ENCODE data around the gene AFAP1L2. TPM values are rescaled to one million over a fixed set of nuclear protein-coding genes. Genes with fewer than 3 reads are reported as not detected.
A peak's percentile ranks its signal among the peaks of the same experiment; 100 is the strongest.

Gene AFAP1L2
- total RNA-seq, 1 donor from 2014 or later = 4.8 TPM

GRCh38 chr10:114373631-114374030 lies 30.7 kb downstream of the AFAP1L2 start:
- H3K4me1 ChIP-seq = peaks cover 12% of the 10 kb centered on the region
- H3K4me3 ChIP-seq = no peak overlapping the region
- H3K9ac ChIP-seq = no peak overlapping the region
- Mint-ChIP-seq H3K27me3 (ENCODE audit: insufficient read depth, low read depth) (peaks cover 7% of the 10 kb centered on the region), H3K4me3 (peak overlapping the region; percentile 24), H3K27ac (peak overlapping the region; percentile 62), H3K36me3 (no peaks in the 10 kb centered on the region), H3K9me3 (peaks cover 2% of the 10 kb centered on the region), H3K4me1 (peaks cover 13% of the 10 kb centered on the region)
- H3K4me2 ChIP-seq = no peak overlapping the region
- H3K27ac ChIP-seq = no peak overlapping the region
- no peaks in the 10 kb centered on the region for H3K27me3 ChIP-seq
- no peaks in the 10 kb centered on the region for H3K79me2 ChIP-seq (ENCODE audit: low read depth)
- no peaks in the 10 kb centered on the region for H3K9me3 ChIP-seq (ENCODE audit: low read depth)
- no peaks in the 10 kb centered on the region for H4K20me1 ChIP-seq (ENCODE audit: low read depth)
- TF ChIP-seq EZH2phosphoT487 (IDR thresholded peaks at IDR 0.05) (no peak), CTCF (IDR thresholded peaks at IDR 0.05) (no peak)
- no peak overlapping the region for H2AFZ ChIP-seq (replicated peaks)
- DNase-seq (ENCODE audit: low spot score) = no peak
- H3F3A ChIP-seq (ENCODE audit: low read depth) = no peaks in the 10 kb centered on the region
- H3K36me3 ChIP-seq = no peaks in the 10 kb centered on the region

- Histone ChIP-seq H3K27ac (no peak overlapping the region), H3K36me3 (no peaks in the 10 kb centered on the region), H3K4me1 (peaks cover 12% of the 10 kb centered on the region), H3K4me2 (no peak overlapping the region), H2AFZ (replicated peaks) (no peak overlapping the region), H3K9ac (no peak overlapping the region), H3K79me2 (ENCODE audit: low read depth) (no peaks in the 10 kb centered on the region), H4K20me1 (ENCODE audit: low read depth) (no peaks in the 10 kb centered on the region), H3K27me3 (no peaks in the 10 kb centered on the region), H3K9me3 (ENCODE audit: low read depth) (no peaks in the 10 kb centered on the region), H3K4me3 (no peak overlapping the region), H3F3A (ENCODE audit: low read depth) (no peaks in the 10 kb centered on the region)
- H3K9me3 Mint-ChIP-seq = no peaks in the 10 kb centered on the region
- no peak for TF ChIP-seq CTCF (IDR thresholded peaks at IDR 0.05)
- no peak for TF ChIP-seq EZH2phosphoT487 (IDR thresholded peaks at IDR 0.05)
- TF ChIP-seq EZH2 (IDR thresholded peaks at IDR 0.05) = no peak
- no peak overlapping the region for H3K4me3 Mint-ChIP-seq
- no peak overlapping the region for H3K27ac Mint-ChIP-seq
- no peaks in the 10 kb centered on the region for H3K36me3 Mint-ChIP-seq
- peaks cover 13% of the 10 kb centered on the region for H3K4me1 Mint-ChIP-seq
- DNase-seq (ENCODE audit: low spot score) = no peak
- peaks cover 7% of the 10 kb centered on the region for H3K27me3 Mint-ChIP-seq (ENCODE audit: insufficient read depth, low read depth)
These were observed 31.3 kb downstream of the AFAP1L2 start for GRCh38 chr10:114372995-114373394.

DNA sequence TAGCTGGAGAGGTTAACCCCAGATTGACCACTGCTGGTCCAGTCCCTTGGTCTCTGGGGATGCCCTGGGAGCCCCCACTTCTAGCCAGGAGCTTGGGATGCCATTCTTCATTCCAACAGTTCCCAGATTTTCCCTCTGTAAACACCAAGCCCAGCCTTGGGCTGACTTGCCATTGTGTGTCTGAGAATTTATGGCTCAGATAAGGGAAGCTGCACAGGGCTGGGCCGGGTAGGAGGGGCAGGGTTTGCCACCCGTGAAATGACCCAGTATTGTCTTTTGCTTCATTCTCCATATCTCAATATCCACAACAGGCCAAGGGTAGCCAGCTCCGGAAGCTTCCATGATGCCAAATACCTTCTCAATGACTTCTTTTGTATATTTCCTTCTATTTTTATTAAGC lies 32.1 kb downstream of the AFAP1L2 start:
- Histone ChIP-seq H3K4me1 (peaks cover 12% of the 10 kb centered on the region), H3K27ac (no peak overlapping the region), H3K4me3 (no peak overlapping the region), H3K27me3 (no peaks in the 10 kb centered on the region), H3K9me3 (ENCODE audit: low read depth) (no peaks in the 10 kb centered on the region), H2AFZ (replicated peaks) (no peak overlapping the region), H3K9ac (no peak overlapping the region), H3K36me3 (no peaks in the 10 kb centered on the region), H4K20me1 (ENCODE audit: low read depth) (no peaks in the 10 kb centered on the region), H3K79me2 (ENCODE audit: low read depth) (no peaks in the 10 kb centered on the region), H3K4me2 (no peak overlapping the region), H3F3A (ENCODE audit: low read depth) (no peaks in the 10 kb centered on the region)
- peaks cover 7% of the 10 kb centered on the region for H3K27me3 Mint-ChIP-seq (ENCODE audit: insufficient read depth, low read depth)
- H3K9me3 Mint-ChIP-seq = no peaks in the 10 kb centered on the region
- TF ChIP-seq EZH2phosphoT487 (IDR thresholded peaks at IDR 0.05) (no peak), CTCF (IDR thresholded peaks at IDR 0.05) (no peak), EZH2 (IDR thresholded peaks at IDR 0.05) (no peak)
- no peaks in the 10 kb centered on the region for H3K36me3 Mint-ChIP-seq
- H3K4me1 Mint-ChIP-seq = peaks cover 19% of the 10 kb centered on the region
- DNase-seq (ENCODE audit: low spot score) = no peak
- H3K27ac Mint-ChIP-seq = no peak overlapping the region
- H3K4me3 Mint-ChIP-seq = no peak overlapping the region

Data from neural progenitor cell (in vitro differentiated cells).